Lower lobe of right lung (tissue), 2 donors: ENCODE results near the gene MRAP. TPM values are rescaled to one million over a fixed set of nuclear protein-coding genes. Genes with fewer than 3 reads are reported as not detected.
A peak's percentile ranks its signal among the peaks of the same experiment; 100 is the strongest.

Experiments
- ATAC-seq, 2 donors: fragments of 200-7000 bp; cut with Tn5 transposase; one replicate each; pipeline ENCODE4 v1.9.1; 2020 to 2022; ENCODE audit warnings: mild to moderate bottlenecking in 2 of 2, moderate library complexity in 2 of 2
- DNase-seq: peaks from one replicate; pipeline ENCODE4 v3.0.0-alpha.2; 2020
- H3K27ac ChIP-seq: fragments of 200-600 bp; one replicate; pipeline ENCODE4 v1.8.0; 2022
- H3K27me3 ChIP-seq: fragments of 200-600 bp; one replicate; pipeline ENCODE4 v1.8.0; 2022; ENCODE audit warnings: low read depth
- H3K36me3 ChIP-seq: fragments of 200-600 bp; one replicate; pipeline ENCODE4 v1.8.0; 2022; ENCODE audit warnings: mild to moderate bottlenecking
- H3K4me1 ChIP-seq: fragments of 200-600 bp; one replicate; pipeline ENCODE4 v1.8.0; 2022
- H3K4me3 ChIP-seq: fragments of 200-600 bp; one replicate; pipeline ENCODE4 v1.8.0; 2022; ENCODE audit warnings: mild to moderate bottlenecking
- H3K9me3 ChIP-seq: fragments of 200-600 bp; one replicate; pipeline ENCODE4 v1.8.0; 2022
- CTCF ChIP-seq: fragments of 200-600 bp; IDR thresholded peaks from one replicate; pipeline ENCODE4 v1.8.0; 2022; ENCODE audit warnings: antibody characterized with exemption, mild to moderate bottlenecking
- intact Hi-C: fragments of 100-400 bp; cut with DNase I; formaldehyde crosslinking; loops from one replicate; pipeline ENCODE4 v1.11.0; 2022
- total RNA-seq: library from RNA; stranded (reverse); fragmentation: NEBNext Ultra II Directional; extraction: Animal tissue kit (Norgen Biotek cat#: 25700); gene quantifications from one replicate; pipeline ENCODE4 v1.2.1, GENCODE V29; 2021
- donor health status: DM: no; HTN: yes; CAD: no; lungs with severe emphysema.

MRAP gene
- total RNA-seq, 1 donor from 2014 or later: not detected

- DNase-seq (no peak), ATAC-seq (no peak)
- Histone ChIP-seq H3K9me3 (no peaks in the 10 kb centered on the region), H3K4me1 (peaks cover 17% of the 10 kb centered on the region), H3K36me3 (no peaks in the 10 kb centered on the region), H3K27ac (no peak overlapping the region), H3K4me3 (no peak overlapping the region), H3K27me3 (no peaks in the 10 kb centered on the region)
- TF ChIP-seq CTCF: no peak
- intact Hi-C loops: no loop called here
Observed at GRCh38 chr21:32281531-32281930, 17.1 kb upstream of the MRAP start.

- no peak overlapping the region for H3K27ac ChIP-seq
- no peaks in the 10 kb centered on the region for H3K36me3 ChIP-seq
- intact Hi-C loops: no loop called here
- H3K4me3 ChIP-seq: no peak overlapping the region
- ATAC-seq (no peak), DNase-seq (no peak)
- no peak for TF ChIP-seq CTCF
- peaks cover 13% of the 10 kb centered on the region for H3K4me1 ChIP-seq
- H3K27me3 ChIP-seq: no peaks in the 10 kb centered on the region
- no peaks in the 10 kb centered on the region for H3K9me3 ChIP-seq
Observed at GRCh38 chr21:32282992-32283391, 15.7 kb upstream of the MRAP start.

- no peaks in the 10 kb centered on the region for H3K27me3 ChIP-seq
- intact Hi-C loops: no loop called here
- H3K4me1 ChIP-seq: no peaks in the 10 kb centered on the region
- H3K4me3 ChIP-seq: no peak overlapping the region
- H3K9me3 ChIP-seq: no peaks in the 10 kb centered on the region
- ATAC-seq (no peak), DNase-seq (no peak)
- no peak for TF ChIP-seq CTCF
- no peak overlapping the region for H3K27ac ChIP-seq
- no peaks in the 10 kb centered on the region for H3K36me3 ChIP-seq
Observed at GRCh38 chr21:32285476-32285875, 13.2 kb upstream of the MRAP start.

- peak overlapping the region; percentile 24 for H3K27ac ChIP-seq
- H3K4me3 ChIP-seq: no peak overlapping the region
- intact Hi-C loops: no loop called here
- H3K27me3 ChIP-seq: no peaks in the 10 kb centered on the region
- no peaks in the 10 kb centered on the region for H3K9me3 ChIP-seq
- TF ChIP-seq CTCF: no peak
- no peaks in the 10 kb centered on the region for H3K4me1 ChIP-seq
- no peaks in the 10 kb centered on the region for H3K36me3 ChIP-seq
- ATAC-seq (no peak), DNase-seq (no peak)
Observed at GRCh38 chr21:32297449-32297848, 1.2 kb upstream of the MRAP start.

- H3K4me3 ChIP-seq: no peak overlapping the region
- no peak for TF ChIP-seq CTCF
- intact Hi-C loops: no loop called here
- H3K9me3 ChIP-seq: no peaks in the 10 kb centered on the region
- H3K4me1 ChIP-seq: no peaks in the 10 kb centered on the region
- ATAC-seq: peak; percentile 41 to 42
- peak overlapping the region; percentile 24 for H3K27ac ChIP-seq
- no peaks in the 10 kb centered on the region for H3K36me3 ChIP-seq
- H3K27me3 ChIP-seq: no peaks in the 10 kb centered on the region
- no peak for DNase-seq
Observed at GRCh38 chr21:32298148-32298559, 501 bp upstream of the MRAP start.

GRCh38 chr21:32299695-32300094, 1.0 kb downstream of the MRAP start:
- no peak for ATAC-seq

More at GRCh38 chr21:32299695-32300094, 1.0 kb downstream of the MRAP start:
- intact Hi-C loops: no loop called here
- Histone ChIP-seq H3K36me3 (no peaks in the 10 kb centered on the region), H3K9me3 (no peaks in the 10 kb centered on the region), H3K4me3 (no peak overlapping the region), H3K4me1 (no peaks in the 10 kb centered on the region), H3K27ac (no peak overlapping the region), H3K27me3 (no peaks in the 10 kb centered on the region)
- TF ChIP-seq CTCF: no peak
- no peak for DNase-seq
